Measurements from ENCODE around the gene CA9.

CA9 gene

DNA sequence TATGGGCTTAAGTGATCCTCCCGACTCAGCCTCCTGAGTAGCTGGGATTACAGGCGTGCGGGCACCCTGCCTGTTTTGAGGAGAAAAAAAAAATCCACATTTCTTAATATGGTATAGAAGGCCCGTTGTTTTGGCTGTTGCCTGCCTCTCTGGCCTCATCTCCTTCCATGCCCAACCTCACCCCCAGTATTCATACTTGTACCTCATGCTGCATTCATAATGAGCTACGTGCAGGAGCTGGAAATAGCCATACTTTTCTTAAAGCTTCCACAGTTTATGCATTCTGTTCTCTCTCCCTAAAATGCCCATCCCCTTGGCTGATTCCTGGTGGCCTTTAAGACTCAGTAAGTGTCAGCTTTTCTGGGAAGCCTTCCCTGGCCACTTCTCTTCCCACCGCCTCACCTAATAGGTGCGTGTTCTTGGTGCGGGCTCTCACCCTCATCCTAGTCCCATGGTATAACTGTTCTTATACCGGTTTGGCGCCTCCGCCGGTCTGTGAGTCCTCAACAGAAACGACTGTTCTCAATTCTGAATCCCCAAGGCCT is 18.1 kb downstream of the CA9 start:
- no peak for DNase-seq

DNA sequence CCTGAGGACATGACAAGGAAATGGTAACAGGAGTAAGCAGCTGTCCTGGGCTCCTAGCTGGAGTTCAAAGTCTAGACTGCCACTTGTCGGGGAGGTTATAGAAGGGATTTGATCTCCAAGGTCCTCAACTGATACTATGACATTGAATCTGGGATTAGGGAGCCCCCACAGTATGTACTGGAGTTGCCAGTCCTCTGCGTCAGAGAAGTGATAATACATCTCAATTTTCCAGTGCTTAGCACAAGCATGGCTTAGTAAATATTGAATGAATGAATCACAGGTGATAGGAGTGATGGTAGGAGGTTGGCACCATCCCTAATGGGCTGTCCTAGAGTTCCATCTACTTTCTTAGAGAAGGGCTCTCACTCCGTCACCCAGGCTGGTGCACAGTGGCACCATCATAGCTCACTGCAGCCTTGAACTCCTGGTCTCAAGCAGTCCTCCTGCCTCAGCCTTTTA is 22.2 kb downstream of the CA9 start:
- no peak for DNase-seq

DNA sequence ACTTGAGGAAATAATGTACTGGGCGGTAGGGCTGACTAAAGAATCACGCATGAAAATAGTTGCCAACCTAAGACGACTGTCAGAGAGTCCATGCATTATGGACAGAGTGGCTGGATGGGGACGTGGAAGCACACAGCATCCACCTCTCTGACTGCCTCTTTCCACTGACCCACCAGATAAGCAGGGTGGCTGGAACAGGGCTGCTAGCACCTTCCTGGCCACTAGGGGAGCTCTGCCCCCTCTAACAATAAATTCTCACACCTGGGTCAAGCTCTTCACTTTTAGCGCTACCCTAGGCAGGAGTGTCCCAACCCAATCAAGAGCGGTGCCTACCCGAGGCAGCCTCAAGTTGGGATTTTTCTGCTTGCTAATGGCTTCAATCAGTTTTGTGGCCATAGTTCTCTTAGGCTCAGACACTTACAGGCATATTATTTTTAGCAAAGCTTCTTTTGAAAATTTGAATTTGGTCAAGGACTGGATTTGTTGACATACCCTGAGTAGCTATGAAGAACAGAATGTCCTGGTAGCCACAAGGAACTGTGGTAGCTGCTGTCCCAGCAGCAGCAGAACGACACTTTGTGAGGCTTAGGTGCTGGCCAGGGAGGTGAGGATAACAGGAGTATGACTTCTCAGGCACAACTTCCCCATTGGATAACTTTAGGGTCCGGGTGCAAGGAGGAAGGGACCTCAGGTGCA is 22.9 kb downstream of the CA9 start:
- DNase-seq, result no peak

DNA sequence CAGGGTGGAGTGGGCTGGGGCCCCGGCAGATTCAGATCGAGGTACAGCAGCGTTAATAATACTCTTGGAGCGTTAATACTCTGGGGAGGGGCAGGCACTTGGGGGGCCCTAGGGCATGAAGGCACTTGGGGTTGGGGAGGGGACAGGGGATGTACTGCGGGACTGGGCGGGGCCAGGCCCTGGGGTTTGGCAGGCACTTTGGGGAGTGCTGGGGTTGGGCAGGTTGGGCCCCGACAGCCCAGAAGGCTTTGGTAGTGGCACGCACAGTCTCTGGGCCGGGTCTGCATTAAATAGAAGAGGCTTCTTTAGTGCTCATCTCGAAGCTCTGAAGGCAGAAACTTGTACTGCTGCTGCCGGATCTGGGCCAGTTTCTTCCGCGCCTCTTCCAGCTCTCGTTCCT is 23.8 kb downstream of the CA9 start:
- no peak for DNase-seq

DNA sequence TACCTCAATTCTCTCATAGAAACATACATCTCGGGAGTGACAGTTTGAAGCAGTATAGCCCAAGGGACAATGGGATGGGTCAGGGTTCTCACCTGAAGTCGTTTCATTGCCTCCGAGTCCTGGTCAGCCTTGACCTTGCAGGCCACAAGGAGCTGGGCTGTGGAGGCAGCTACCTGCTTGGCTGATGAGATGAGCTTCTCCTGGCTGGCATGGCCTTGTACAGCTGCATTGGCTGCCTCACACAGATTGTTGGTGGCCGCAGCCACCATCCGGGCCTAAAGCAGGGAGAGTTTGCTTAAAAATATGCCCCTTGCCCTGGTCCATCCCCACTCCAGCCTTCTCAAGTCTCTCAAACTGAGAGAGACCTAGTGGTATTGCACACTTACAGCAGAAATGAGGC is 24.5 kb downstream of the CA9 start:
- DNase-seq, result no peak

DNA sequence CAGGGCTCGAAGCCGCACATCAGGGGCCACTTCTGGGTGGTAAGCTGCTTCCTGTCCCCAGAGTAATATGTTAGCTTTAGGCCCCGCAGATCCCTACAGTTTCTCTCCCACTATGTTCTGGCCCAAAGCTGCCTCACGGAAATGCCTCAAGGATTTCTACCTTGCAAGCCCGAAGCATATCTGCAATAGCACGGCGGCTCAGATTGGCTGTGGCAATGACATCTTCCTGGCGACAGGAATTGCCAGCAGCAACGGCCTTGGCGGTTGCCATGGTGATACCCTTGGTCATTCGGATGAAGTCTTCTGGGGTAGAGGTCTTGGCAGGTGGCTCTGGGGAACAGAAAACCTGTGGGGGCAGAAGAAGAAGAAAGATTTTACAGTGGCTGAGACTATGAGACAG is 26.3 kb downstream of the CA9 start:
- DNase-seq, result no peak

DNA sequence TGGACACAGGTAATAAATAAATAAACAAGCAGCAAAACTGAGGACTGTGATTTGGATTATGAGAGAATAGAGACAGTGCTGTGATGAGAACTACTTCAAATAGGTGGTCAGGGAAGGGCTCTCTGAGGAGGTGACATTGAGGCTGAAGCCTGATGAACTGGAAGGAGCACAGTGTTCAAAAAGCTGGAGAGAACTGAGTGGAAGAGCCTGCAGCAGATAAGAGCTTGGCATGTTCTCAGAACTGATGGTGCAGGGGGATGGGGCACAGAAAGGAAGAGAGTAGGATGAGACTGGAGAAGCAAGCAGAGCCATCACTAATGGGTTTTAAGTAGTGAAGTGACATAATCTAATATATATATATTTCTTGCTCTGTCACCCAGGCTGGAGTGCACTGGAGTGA is 27.2 kb downstream of the CA9 start:
- DNase-seq, result no peak

DNA sequence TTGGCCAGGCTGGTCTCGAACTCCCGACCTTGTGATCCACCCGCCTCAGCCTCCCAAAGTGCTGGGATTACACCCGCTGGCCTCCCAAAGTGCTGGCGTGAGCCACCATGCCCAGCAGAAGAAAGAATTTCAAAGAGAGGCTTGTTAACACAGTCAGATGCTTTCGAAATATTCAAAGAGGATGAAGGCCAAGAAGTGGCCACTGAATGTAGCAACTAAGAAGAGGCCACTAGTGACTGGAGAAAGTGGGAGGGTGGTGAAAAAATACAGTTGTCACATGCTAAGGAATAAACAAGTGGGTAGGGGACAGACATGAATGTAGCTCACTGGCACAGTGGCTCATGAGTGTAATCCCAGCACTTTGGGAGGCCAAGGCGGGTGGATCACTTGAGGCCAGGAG is 29.0 kb downstream of the CA9 start:
- no peak for DNase-seq

DNA sequence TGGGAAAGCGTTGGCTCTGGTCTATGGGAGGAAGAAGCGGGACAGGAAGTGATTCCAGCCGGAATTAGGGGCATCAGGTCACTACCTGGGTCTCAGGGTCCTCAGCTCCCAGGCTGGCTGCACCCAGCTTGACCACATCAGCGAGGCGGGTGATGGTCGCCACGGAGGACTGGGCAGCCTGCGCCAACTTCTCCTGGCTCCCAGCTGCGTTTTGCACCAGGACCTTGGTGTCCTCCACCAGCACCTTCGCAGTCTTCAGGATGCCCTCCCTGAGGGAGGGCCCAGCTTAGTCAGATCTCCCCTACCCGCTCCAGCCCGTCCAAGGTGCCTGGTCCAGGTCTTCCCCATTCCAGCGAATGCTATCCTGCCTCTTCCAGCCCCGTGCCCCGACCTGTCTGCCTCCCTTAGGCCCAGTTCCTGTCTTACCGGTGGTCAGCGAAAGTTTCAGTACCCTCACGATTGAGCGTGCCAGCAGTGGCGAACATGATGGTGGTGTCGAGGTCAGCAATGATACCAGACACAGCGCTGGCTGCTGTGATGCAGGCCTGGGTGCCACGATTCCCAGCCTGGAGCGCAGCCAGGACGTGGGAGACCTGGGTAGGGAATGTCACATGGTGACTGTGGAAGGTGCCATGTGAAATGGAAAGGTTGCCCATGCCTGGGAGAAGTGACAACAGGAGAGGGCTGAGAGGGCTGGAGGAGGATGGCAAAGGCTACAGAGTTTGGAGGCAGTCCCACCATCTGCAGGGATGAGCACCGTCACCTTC is 30.4 kb downstream of the CA9 start:
- DNase-seq, result no peak

DNA sequence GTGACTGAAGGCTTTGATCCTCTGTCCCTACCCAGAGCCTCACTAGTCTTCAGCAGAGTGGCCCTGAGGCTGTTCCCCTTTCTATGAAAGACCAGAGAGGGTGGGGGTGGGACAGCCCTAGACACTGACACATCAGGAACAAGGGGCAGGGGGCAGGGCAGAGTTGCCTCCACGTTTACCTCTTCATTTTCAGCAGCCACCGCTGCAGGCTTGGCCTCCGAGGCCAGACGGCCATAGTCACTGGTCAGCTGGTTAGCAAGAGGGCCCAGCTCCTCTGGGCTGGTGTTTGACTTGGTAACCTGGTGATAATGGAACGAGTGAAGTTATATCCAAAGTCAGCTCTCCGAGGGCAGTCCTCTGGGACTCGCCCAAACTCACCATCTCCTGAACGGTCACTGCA is 31.6 kb downstream of the CA9 start:
- no peak for DNase-seq

DNA sequence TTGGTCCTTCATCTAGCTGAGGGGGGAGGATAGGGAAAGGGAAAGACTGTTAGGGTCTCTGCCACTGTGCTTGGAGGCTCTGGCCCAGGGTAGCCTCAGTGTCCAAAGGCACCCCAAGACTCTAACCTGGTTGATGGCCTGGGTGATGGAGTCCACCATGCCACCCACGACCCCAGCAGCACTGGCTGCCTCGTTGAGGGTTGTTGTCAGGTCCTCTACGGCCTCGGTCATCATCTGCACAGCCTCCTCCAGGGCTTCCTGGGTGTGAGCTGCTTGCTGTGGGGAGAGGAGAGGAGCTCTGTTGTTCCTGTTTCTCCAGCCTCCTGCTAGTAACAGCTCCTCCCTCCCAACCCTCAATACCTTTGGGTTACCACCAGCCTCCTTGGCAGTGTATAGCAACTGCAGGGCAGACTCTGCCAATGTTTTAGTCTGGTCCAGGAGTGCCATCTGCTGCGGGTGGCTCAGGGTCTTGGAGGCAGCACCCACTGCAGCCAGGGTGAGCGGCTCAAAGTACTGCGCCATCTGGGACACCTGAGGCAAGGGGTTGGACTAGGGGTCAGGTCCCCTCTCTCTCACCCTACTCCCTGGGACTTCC is 32.2 kb downstream of the CA9 start:
- no peak for DNase-seq

DNA sequence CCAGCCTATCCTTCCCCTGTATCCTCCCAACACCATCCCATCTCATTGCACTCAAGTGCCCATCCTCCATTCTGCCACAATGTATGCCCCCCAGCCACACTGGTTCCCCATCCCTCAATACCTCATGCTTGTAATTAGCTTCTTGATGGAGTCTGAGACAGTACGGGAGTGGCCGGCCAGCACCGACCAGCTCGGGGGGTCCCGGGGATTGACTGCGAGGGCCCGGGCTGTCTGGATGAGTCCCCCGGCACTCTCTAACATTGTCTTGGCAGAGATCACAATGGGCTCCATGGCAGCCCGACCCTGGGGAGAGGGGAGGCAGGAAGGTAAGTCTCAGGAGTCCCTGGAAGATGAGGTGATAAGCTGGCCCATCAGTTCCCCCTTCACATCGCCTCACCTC is 33.2 kb downstream of the CA9 start:
- no peak for DNase-seq

DNA sequence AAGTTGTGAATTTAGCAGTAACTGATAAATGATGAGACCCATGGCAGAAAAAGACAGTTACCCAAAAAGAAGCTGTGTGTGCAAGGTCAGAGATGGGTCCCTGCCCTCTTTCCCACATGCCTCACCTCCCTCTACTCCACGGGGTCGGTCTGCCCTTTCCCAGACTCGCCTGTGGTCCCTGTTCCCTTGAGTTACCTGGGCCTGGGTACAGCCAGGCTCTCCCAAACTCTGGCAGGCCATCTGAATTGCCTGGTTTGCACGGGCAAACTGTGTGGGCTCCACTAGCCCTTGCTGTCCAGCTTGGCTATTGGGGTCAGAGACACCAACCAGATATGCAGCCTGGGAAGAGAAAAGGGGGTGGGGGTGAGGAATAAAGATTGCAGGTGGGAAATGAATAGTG is 34.4 kb downstream of the CA9 start:
- DNase-seq, result no peak

DNA sequence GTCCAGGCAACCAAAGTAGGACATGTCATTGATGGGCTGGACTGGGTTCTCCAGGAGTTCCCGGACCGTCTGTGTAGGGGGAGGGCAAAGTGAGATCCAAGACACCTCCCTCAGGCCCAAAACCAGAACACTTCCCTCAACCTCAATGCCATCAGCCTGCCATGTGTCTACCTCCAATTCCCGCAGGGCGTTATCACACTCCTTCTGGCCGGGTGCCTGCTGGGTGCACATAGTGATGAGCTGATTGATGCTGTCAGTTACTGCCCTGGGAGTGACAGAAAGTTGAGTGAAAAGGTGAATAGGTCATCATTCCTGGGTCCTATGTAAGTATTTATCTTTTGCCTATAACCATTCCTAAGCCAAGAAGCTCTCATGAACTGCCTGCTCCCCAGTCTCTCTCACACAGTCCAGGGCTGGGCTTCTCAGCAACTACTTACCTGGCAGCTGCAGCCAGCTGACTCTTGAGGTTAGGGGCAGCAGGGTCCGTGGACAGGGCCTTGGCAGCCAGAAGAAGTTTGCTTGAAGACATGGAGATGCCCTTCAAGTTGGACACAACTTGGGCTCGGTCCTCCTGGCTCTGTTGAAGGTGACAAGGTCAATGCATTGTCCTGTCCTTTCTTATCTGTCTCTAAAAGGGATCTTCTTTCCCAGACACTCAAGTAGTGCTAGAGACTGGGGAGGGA is 37.2 kb downstream of the CA9 start:
- no peak for DNase-seq

DNA sequence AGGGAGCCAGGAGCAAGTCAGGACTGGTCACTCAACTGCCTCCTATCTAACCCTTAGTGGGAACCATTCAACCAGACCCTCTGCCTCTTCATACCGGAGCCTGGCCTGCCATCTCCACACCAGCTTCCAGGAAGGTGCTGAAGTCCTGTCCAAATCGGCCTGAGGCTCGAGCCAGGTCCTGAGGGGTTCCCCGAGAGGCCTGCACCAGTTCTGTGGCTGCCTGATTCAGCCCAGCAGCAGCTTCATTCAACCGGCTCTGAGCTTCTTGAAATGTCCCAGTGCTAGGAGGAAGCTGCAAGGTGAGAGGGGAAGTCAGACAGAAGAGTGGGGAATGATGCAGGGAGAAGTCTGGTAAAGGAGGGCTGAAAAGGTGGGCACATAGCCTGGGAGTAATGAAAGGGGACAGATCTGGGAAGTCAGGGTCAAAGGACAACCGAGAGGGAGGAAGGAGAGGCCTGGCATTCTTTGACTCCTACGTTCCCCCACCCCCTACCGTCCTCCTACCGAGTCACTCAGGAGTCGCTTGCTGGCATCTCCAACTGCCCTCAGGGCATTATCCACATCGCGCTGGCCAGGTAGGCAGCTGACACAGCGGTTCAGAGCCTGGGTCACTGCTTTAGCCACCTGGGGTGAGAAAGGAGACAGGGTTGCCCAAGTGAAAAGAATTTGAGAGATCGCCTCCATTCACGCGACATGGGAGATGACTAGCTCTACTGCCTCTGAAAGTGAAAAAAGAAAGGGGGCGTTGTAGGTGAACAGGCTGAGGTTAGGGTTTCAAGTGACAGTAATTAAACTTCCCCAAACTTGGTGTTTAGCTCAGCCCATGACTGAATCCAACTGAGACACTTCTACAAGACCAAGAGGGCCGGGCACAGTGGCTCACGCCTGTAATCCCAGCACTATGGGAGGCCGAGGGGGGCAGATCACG is 38.0 kb downstream of the CA9 start:
- DNase-seq, result no peak

DNA sequence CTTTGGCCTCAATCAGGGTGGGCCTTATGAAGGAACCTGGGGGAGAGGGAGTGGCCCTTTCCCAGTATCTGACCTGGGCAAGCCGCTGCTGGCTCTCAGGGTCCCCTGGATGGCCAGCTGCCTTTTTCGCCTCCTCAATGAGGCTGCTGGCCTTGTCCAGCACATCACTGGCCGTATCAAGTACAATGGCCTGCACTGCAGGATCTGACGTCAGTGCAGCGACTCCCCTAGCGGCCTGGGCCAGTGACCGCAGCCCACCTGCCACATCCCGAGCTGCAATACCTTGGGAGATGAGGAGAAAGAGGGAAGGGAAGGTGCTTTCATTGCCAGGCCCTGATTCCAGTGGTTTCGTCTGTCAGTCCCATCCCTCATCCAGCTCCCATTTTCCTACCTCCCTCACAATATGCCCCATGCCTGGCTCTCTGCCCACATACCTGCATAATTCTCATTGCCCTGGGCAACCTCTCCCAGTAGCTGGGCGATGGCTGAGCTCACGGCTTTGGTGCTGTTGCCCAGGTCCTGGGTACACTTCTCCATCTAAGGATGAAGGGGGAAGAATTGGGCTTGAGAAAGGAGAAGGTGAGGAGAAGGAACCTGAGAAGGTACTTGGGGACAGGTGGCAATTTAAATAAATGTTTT is 39.2 kb downstream of the CA9 start:
- DNase-seq, result no peak

DNA sequence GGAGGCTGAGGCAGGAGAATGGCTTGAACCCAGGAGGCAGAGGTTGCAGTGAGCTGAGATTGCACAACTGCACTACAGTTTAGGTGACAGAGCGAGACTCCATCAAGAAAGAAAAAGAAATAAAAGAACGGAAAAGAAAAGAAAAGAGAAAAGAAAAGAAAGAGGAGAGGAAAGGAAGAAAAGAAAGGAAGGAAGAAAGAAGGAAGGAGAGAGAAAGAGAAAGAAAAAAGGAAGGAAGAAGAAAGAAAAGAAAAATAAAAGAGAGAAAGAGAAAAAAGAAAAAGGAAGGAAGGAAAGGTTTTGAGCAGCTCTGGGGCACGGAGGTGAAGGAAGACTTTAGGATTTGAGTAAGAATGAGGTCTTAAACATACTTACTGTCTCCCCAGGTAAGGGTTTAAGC is 39.9 kb downstream of the CA9 start:
- DNase-seq, result no peak

DNA sequence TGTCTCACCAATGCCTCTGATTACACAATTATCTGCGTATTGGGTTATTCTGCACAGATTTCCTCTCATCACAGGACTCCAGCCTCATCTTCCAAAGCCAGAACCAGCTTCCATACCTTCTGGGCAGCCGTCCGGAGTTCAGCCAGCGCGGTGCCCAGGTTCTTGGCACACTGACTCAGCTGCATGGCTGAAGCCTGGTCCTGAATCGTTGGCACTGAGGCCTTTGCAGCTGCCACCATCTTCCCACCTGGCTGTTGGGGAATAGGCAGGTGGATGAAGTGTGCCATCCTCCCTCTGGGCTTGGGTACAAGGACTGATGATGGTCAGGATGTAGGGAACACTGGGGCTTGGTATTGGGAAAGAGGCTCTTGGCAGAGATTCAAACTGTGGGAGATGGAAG is 40.4 kb downstream of the CA9 start:
- no peak for DNase-seq

DNA sequence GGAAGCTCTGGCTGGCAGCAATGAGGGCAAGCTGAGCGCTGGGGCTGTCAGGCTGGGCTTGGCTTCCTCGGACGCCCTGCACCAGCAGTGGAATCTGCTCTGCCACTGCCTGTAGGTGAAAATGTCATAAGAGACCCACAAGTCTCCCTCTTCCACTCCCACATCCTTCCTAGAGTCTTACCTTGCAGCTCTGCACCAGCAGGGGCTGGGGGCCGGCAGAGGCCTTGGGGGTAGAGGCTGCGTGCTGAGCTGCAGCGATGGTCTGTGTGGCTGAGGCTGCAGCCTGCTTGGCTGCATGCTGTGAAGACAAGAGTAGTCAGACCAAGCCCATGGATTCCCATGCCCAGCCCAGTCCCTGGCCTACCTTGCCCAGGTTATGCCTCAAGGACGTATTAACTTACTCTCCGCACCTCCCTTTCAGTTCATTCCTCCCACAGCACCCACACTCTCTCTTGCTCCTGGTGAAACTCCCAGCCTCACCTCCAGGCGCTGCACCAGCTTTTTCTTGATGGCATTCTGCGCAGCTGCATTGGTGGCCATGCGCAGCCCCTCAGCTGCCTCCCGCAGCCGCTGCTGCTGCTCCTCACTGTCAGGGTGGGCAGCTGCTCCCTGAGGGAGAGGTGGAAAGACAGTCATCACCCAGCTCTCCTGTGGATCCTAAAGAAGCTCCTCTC is 41.0 kb downstream of the CA9 start:
- DNase-seq, result no peak

DNA sequence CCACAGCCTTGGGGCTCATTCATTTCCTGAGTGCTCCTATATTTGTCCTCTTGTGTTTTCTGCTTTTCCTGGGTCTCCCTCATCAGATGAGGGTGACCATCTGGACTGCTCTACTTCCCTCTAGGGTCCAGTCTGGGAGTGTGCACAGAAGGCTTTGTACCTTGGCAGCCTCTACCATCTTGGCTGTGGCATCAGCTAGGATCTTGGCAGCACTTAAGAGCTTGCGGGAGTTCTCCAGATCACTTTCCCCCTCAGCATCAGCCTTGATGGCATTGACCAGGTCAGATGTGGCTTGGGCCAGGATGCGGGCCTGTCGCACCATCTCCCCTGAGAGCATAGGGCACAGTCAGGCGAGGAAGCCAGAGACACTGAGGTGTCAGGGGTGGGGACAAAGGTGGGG is 42.5 kb downstream of the CA9 start:
- DNase-seq, result no peak
